ENCODE results near the gene ENTPD2.

The ENTPD2 gene

DNA sequence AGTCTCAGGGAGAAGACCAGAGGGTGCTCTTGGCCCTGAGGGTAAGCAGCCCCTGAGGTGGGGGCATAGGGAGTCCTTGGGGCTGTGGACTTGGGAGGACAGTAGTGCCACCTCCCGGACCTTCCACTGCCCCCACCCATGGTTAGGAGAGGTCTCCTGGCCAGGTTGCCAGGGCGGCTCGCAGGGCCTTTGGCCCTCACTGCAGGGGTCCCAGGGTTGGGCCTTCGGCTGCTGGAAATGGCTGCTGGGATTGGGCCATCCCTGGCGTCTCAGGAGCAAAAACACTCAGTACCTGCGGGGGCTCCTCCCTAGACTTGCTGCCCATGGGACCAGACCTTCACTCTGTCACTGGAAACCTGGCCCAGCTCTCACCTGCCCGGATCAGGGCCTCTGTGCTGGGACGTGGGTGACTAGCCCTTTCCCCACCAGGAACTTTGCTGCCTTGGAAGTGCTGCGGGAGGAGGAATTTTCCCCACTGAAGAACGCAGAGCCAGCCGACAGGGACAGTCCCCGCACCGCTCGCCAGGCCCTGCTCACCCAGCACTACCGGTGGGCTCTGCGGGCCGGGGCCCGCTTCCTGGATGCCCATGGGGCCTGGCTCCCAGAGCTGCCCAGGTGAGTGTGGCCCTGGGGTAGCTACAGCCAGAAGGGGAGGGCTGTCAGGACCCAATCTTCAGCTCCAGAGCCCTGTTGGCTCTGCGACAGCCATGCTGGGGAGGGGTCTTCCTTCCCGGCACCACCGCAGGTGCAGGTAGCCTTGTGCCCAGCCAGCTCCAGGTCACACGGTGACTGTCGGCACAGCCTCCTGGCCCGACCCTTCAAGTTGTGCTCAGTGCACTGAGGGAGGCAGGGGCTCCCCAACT lies 26.6 kb upstream of the ENTPD2 start:
- DNase-seq (ENCODE audit: low read depth in 1 of 2, low spot score in 1 of 2): no peak

GRCh38 chr9:137079401-137079787 lies 25.5 kb upstream of the ENTPD2 start:
- no peak for DNase-seq (ENCODE audit: low read depth in 1 of 2, low spot score in 1 of 2)

GRCh38 chr9:137078701-137079400 lies 25.0 kb upstream of the ENTPD2 start:
- DNase-seq (ENCODE audit: low read depth in 1 of 2, low spot score in 1 of 2): no peak

- DNase-seq (ENCODE audit: low read depth in 1 of 2, low spot score in 1 of 2): peak in 1 of 2 donors; percentile 15
Measured at GRCh38 chr9:137077758-137078693, 24.2 kb upstream of the ENTPD2 start.

- peak in 1 of 2 donors; percentile 15 for DNase-seq (ENCODE audit: low read depth in 1 of 2, low spot score in 1 of 2)
Measured at GRCh38 chr9:137077010-137077747, 23.3 kb upstream of the ENTPD2 start, which contains the start of gene UAP1L1. Gene UAP1L1 (plus strand): TSS chr9:137077517. CDS start chr9:137077533, 16 bp downstream.

DNA sequence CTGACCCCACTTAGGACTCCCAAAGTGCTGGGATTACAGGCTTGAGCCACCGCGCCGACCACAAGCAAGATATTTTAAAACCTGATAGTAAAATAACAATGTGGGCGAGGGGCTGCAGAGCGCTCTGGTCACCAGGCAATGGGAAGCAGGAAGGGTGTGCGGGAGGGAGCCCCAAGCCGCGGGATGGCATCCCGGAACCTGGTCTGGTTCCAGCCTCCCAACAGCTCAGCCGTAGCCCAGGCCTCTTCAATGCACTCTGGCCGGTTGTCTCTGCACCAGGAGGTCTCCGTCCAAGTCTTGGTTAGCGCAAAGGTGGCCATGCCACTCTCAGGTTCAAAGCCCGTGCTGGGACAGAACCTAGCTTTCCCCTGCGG lies 22.8 kb upstream of the ENTPD2 start:
- no peak for DNase-seq (ENCODE audit: low read depth in 1 of 2, low spot score in 1 of 2)

- no peak for DNase-seq (ENCODE audit: low read depth in 1 of 2, low spot score in 1 of 2)
Measured at GRCh38 chr9:137075275-137075775, 21.5 kb upstream of the ENTPD2 start.

GRCh38 chr9:137074657-137075274 lies 20.9 kb upstream of the ENTPD2 start:
- DNase-seq (ENCODE audit: low read depth in 1 of 2, low spot score in 1 of 2): no peak

DNA sequence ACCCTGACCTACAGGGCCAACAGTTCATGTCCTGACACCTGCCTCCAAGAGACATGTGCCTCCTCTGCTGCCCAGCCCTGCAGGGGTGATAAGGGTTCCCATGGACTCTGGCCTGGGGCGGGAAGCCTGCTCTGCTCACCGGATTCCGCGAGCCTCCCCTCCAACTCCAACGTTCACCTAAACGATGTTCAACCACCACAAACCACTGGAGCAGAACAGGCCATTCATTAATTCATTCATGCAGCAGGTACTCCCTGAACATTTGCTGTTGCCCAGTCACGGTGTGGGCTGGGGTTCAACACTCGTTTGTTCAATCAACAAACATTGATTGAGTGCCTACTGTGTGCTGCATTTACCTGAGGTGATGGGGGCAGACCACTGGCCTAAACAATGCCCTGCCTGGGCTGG lies 20.1 kb upstream of the ENTPD2 start:
- DNase-seq (ENCODE audit: low read depth in 1 of 2, low spot score in 1 of 2): no peak

- DNase-seq (ENCODE audit: low read depth in 1 of 2, low spot score in 1 of 2): no peak
Measured at GRCh38 chr9:137071282-137071681, 17.4 kb upstream of the ENTPD2 start.

DNA sequence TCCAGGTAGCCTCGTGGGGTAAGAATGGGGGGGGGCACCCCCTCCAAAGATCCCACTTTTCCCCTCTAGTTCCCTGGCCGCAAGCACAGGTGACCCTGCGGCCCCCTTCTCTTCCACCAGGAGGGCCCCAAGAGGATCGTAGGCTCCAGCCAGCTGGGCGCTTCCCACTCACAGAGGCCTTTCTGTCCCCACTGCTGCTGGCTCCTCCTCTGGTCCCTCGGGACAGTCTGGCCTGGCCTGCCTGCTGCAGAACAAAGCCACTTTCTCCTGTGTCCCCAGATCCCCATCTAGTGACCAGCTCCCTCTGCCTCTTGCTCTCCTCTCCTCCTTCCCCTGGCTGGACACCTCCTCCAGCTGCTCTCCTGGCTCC lies 17.0 kb upstream of the ENTPD2 start:
- DNase-seq (ENCODE audit: low read depth in 1 of 2, low spot score in 1 of 2): no peak

DNA sequence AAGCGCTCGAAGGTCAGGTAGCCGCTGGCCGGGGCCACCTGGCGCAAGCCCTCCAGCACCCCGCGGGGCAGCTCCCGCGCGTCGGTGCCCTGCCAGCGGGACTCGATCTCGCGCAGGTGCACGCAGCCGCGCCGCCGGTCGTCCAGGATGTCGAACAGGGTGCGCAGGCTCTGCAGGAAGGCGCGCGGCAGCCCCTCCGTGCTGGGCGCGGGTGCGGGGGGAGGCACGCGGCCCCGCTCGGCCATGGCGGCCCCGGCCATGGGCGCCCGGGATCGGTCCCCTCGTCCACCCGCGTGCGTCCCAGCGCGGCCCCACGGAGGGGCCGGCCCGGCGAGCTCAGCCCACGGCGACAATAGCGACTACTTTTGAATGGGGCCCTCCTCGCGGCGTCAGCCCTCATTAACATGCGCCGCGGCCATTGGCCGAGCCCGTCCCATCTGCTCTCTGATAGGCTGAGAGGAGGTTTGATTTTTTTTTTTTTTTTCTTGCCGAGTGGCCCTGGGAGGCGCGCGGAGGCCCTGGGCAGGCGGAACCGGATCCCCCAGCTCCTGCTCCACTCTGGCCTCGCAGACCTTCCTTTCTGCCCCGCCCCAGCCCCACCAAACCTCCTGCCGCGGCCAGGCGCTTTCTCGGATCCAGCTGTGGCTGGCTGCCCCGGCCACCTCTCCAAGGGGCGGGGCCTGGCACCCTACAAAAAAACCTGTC lies 16.5 kb upstream of the ENTPD2 start, which contains the start of gene SAPCD2:
TSS of gene SAPCD2 (minus strand) at position 357 of the 705 bp plus-strand sequence. CDS start at position 260, 97 bp downstream.
- peak; percentile 65 to 69 for DNase-seq (ENCODE audit: low read depth in 1 of 2, low spot score in 1 of 2)

GRCh38 chr9:137069508-137070091 lies 15.7 kb upstream of the ENTPD2 start:
- DNase-seq (ENCODE audit: low read depth in 1 of 2, low spot score in 1 of 2): no peak

DNA sequence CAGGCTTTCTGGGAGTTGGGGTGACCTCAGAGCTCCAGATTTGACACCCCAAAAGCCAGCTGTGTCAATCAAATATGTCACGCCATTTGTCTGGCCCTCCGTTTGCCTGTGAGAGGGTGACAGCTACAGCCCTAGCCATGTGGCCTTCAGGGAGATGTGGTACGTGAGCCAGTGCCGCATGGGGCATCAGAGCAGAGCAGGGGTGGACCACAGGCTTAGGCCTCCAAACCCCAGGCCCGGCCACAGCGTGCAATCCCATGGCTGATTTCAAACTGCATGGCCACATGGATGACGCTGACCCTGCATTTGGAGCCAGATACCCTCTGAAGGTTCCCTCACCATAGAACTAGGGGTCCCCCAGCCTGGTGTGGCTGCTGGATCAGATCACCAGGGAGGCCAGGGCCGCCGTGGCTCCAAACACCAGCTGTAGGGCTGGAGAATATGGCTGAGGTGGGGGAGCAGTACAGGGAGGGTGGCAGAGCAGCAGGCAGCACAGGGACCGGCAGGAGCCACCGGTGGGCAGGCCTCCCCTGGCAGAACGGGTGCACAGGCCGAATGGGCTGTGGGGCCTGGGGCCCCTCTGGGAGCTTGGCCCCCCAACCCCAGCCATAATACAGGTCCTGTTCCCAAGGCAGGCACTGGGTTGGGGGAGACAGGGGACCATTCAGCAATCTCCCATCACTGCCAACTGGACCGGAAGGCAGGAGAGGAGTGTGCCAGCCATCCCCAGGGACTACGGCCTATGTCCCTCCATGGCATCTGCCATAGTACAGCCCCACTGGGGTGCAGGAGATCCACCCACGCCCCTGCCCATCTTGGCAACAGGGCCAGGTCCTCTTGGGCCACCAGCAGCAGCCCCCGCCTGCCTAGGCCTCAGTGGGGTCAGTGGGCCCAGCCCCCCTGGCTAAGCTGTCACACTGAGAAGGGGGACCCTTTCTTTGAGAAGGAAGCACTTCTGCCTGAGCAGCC lies 15.0 kb upstream of the ENTPD2 start:
- no peak for DNase-seq (ENCODE audit: low read depth in 1 of 2, low spot score in 1 of 2)

DNA sequence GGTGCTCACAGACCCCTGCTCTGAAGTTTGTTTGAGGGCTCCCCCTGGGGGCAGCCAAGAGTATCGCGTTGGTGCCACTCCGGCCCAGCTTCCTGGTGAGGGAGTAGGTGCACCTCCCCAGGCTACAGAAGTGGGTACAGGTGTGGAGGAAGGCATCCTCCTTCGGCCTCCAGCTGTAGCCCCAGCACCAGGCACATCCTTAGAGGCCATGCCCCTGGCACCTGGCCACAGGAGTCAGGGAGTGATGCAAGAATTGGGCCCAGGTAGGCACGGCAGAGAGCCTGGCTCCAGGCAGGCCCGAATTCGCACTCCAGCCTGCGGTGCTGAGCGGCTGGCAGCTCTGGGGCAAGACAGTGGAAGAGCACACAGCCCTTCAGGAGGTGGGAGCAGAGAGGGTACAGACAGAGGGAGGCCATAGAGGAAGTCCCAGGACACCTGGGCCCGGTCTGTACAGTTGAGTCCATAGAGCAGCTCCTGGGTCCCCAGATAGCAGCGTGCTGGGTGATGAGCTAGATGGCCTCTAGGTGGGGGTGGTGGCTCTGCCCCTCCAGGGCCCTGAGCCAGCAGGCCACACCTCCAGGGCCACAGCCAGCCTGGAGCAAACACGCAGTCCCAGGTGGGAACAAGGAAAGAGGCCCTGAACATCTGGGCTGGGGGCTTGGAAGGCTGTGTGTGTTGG lies 14.1 kb upstream of the ENTPD2 start:
- peak; percentile 74 for DNase-seq (ENCODE audit: low read depth in 1 of 2, low spot score in 1 of 2)

DNA sequence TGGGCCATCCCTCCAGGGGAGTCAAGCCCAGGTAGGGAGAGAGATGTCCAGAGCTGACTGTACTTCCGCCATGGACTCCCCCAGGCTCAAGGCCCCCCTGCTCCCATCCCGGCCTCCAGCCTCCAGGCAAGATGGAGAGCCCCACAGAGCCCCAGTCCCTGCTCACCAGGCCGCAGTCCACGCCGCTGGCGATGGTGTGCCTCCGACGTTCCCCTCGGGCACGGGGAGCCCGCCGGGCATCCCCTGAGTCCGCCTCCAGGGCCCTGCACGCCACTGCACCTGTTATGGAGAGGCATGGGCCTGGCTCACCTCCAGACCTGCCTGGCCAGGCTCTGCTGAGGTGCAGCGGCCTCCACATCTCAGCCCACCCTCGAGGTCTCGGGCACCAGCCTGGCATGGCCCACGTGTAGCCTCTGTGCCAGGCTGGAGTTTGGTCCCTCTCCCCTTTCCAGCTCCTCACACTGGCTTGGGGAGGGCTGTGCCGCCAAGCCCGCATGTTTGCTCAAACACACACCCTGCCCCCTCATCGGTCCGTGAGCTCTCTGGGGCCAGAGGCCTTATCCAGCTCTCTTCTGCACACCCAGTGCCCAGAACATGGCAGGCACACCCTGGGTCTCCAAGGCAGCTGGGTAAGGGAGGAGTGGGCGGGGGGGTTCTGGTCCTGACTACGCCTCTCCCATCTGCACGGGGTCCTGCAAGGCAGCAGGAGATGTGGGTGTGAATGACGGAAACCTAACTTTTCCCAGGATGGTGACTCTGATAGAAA lies 12.4 kb upstream of the ENTPD2 start:
- no peak for DNase-seq (ENCODE audit: low read depth in 1 of 2, low spot score in 1 of 2)
